Liver (tissue), 3 donors: Measurements from ENCODE around the gene GRM3.

Experiments
- EGR1 ChIP-seq, 2 donors: IDR thresholded peaks; 2 replicates each; pipeline ENCODE4 v1.6.1; 2016 to 2018; ENCODE audit warnings: antibody characterized with exemption in 2 of 2, low read depth in 2 of 2
- GABPA ChIP-seq, 2 donors: IDR thresholded peaks in 1 of 2; conservative IDR thresholded peaks in 1 of 2; 2 replicates each; pipeline ENCODE4 v1.6.1; 2016; ENCODE audit warnings: antibody characterized with exemption in 2 of 2, mild to moderate bottlenecking in 1 of 2, moderate library complexity in 1 of 2
- HNF4G ChIP-seq: IDR thresholded peaks from 2 replicates; pipeline ENCODE4 v1.6.1; 2016; ENCODE audit warnings: antibody characterized with exemption
- RAD21 ChIP-seq, 2 donors: IDR thresholded peaks; 2 replicates each; pipeline ENCODE4 v1.6.1; 2016; ENCODE audit warnings: antibody characterized with exemption in 2 of 2, mild to moderate bottlenecking in 2 of 2
- TAF1 ChIP-seq: conservative IDR thresholded peaks from 2 replicates; pipeline ENCODE4 v1.6.1; 2016; ENCODE audit warnings: antibody characterized with exemption, mild to moderate bottlenecking
- YY1 ChIP-seq: IDR thresholded peaks from 2 replicates; pipeline ENCODE4 v1.6.1; 2016; ENCODE audit warnings: antibody characterized with exemption, mild to moderate bottlenecking
- TF ChIP-seq, protein P1 (sequence below): fragments of 150-350 bp; IDR thresholded peaks from 2 replicates; pipeline ENCODE4 v1.5.1; 2017; ENCODE audit warnings: improper control_type of control experiment, low read depth, low read length; ENCODE audit not compliant: missing input control
- TF ChIP-seq, protein P2 (sequence below): IDR thresholded peaks from 2 replicates; pipeline ENCODE4 v1.6.1; 2016; ENCODE audit warnings: antibody characterized with exemption
- TF ChIP-seq, protein P3 (sequence below): IDR thresholded peaks from 2 replicates; pipeline ENCODE4 v1.6.1; 2016; ENCODE audit warnings: antibody characterized with exemption, mild to moderate bottlenecking
- TF ChIP-seq, protein P4 (sequence below): IDR thresholded peaks from 2 replicates; pipeline ENCODE4 v1.6.1; 2016; ENCODE audit warnings: antibody characterized with exemption
- donor health status: healthy.
- donor health status: healthy.

DNA sequence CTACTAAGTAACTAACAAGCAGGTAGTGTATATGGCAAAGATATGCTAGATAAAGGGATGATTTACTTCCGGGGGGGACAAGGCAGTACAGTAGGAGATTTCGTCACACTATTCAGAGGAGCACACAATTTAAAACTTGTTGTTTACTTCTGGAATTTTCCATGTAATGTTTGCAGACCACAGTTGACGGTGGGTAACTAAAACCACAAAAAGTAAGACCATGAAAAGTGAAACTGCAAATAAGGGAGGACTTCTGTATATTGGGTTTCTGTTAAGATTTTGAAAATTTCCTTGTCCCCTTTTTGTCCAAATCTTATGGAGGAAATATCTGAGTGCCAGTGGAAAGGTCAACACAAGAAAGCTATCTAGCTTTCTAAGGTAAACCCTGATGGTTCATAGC lies 245.8 kb downstream of the GRM3 start:
- TF ChIP-seq, protein P1, sequence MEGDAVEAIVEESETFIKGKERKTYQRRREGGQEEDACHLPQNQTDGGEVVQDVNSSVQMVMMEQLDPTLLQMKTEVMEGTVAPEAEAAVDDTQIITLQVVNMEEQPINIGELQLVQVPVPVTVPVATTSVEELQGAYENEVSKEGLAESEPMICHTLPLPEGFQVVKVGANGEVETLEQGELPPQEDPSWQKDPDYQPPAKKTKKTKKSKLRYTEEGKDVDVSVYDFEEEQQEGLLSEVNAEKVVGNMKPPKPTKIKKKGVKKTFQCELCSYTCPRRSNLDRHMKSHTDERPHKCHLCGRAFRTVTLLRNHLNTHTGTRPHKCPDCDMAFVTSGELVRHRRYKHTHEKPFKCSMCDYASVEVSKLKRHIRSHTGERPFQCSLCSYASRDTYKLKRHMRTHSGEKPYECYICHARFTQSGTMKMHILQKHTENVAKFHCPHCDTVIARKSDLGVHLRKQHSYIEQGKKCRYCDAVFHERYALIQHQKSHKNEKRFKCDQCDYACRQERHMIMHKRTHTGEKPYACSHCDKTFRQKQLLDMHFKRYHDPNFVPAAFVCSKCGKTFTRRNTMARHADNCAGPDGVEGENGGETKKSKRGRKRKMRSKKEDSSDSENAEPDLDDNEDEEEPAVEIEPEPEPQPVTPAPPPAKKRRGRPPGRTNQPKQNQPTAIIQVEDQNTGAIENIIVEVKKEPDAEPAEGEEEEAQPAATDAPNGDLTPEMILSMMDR, result no peak
- TF ChIP-seq, protein P2, sequence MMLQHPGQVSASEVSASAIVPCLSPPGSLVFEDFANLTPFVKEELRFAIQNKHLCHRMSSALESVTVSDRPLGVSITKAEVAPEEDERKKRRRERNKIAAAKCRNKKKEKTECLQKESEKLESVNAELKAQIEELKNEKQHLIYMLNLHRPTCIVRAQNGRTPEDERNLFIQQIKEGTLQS, result no peak
- TF ChIP-seq, protein P3, sequence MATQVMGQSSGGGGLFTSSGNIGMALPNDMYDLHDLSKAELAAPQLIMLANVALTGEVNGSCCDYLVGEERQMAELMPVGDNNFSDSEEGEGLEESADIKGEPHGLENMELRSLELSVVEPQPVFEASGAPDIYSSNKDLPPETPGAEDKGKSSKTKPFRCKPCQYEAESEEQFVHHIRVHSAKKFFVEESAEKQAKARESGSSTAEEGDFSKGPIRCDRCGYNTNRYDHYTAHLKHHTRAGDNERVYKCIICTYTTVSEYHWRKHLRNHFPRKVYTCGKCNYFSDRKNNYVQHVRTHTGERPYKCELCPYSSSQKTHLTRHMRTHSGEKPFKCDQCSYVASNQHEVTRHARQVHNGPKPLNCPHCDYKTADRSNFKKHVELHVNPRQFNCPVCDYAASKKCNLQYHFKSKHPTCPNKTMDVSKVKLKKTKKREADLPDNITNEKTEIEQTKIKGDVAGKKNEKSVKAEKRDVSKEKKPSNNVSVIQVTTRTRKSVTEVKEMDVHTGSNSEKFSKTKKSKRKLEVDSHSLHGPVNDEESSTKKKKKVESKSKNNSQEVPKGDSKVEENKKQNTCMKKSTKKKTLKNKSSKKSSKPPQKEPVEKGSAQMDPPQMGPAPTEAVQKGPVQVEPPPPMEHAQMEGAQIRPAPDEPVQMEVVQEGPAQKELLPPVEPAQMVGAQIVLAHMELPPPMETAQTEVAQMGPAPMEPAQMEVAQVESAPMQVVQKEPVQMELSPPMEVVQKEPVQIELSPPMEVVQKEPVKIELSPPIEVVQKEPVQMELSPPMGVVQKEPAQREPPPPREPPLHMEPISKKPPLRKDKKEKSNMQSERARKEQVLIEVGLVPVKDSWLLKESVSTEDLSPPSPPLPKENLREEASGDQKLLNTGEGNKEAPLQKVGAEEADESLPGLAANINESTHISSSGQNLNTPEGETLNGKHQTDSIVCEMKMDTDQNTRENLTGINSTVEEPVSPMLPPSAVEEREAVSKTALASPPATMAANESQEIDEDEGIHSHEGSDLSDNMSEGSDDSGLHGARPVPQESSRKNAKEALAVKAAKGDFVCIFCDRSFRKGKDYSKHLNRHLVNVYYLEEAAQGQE, result no peak
- TF ChIP-seq, protein P4, sequence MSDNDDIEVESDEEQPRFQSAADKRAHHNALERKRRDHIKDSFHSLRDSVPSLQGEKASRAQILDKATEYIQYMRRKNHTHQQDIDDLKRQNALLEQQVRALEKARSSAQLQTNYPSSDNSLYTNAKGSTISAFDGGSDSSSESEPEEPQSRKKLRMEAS, result no peak
- TF ChIP-seq RAD21 (IDR thresholded peaks at IDR 0.05) (no peak), YY1 (no peak), TAF1 (no peak), HNF4G (no peak), GABPA (IDR thresholded peaks at IDR 0.05 in 1 of 2, conservative IDR thresholded peaks at IDR 0.05 in 1 of 2) (no peak), EGR1 (IDR thresholded peaks at IDR 0.05; ENCODE audit: low read depth in 2 of 2) (no peak)
